ENCODE measurements around the gene IL17C.

GRCh38 chr16:88624481-88624880 lies 13.9 kb upstream of the IL17C start:
- no peak for TF ChIP-seq GATA2 (IDR thresholded peaks at IDR 0.05; ENCODE audit: insufficient read depth, insufficient read length, low read depth, low read length)
- no peak for TF ChIP-seq POLR2AphosphoS5 (IDR thresholded peaks at IDR 0.05; ENCODE audit: insufficient read depth, low read depth, low read length)
- TF ChIP-seq, protein P1, sequence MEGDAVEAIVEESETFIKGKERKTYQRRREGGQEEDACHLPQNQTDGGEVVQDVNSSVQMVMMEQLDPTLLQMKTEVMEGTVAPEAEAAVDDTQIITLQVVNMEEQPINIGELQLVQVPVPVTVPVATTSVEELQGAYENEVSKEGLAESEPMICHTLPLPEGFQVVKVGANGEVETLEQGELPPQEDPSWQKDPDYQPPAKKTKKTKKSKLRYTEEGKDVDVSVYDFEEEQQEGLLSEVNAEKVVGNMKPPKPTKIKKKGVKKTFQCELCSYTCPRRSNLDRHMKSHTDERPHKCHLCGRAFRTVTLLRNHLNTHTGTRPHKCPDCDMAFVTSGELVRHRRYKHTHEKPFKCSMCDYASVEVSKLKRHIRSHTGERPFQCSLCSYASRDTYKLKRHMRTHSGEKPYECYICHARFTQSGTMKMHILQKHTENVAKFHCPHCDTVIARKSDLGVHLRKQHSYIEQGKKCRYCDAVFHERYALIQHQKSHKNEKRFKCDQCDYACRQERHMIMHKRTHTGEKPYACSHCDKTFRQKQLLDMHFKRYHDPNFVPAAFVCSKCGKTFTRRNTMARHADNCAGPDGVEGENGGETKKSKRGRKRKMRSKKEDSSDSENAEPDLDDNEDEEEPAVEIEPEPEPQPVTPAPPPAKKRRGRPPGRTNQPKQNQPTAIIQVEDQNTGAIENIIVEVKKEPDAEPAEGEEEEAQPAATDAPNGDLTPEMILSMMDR (IDR thresholded peaks at IDR 0.05; ENCODE audit: extremely low read depth in 1 of 2, insufficient read depth in 1 of 2, low read depth in 1 of 2, low read length in 2 of 2) = no peak
- TF ChIP-seq POLR2A (IDR thresholded peaks at IDR 0.05; ENCODE audit: low read depth, low read length) = no peak
- no peak for TF ChIP-seq EZH2 (IDR thresholded peaks at IDR 0.05; ENCODE audit: borderline replicate concordance, low read depth, low read length, severe bottlenecking)

All from endothelial cell of umbilical vein (primary cell).